ENCODE data around the gene SCML2. TPM values are rescaled to one million over a fixed set of nuclear protein-coding genes. Genes with fewer than 3 reads are reported as not detected.
"Not testable (repeated sequence)": the region's sequence is repeated elsewhere in the genome, so short reads cannot be mapped to it uniquely, and the experiment has no call there.

Gene SCML2
- total RNA-seq, 1 donor from 2014 or later = 1.5 TPM

DNA sequence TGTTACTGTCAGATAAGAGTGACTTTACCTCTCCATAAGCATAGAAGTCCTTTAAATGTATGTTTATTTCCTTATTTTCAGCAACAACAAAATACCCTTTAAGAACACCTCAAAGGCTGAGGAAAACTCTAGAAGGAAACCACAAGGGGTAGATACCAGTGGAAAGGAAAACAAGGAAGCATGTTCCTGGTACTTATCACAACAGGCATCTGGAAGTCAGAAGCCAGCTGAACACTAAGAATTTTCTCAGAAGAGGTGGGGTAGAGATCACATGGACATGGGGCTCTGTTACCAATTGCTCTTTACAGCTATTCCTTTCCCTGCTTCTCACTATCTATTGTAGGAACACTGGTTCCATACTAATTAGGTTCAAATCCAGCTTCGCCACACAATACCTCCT, 82.3 kb downstream of the SCML2 start:
- intact Hi-C loops (cut with micrococcal nuclease) = no loop called here

DNA sequence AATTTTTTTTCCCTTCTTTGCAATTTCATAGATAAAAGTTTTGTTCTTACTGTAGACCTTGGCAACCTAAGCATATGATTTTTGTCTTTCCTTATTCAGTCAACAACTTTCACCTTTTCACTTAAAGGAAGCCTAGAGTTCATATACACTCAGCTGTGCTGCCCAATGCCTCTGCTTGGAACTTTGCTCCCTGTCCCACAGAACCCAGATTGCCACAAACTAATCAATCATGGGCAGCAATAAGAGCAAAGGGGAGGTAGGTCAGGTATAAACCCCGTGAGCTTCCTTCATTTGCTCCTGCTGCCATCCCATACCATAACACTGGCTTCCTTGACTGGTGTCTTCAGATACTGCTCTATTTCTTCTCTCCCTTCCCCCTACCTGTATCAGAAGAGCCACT, 82.8 kb downstream of the SCML2 start:
- intact Hi-C loops (cut with micrococcal nuclease) = no loop called here

DNA sequence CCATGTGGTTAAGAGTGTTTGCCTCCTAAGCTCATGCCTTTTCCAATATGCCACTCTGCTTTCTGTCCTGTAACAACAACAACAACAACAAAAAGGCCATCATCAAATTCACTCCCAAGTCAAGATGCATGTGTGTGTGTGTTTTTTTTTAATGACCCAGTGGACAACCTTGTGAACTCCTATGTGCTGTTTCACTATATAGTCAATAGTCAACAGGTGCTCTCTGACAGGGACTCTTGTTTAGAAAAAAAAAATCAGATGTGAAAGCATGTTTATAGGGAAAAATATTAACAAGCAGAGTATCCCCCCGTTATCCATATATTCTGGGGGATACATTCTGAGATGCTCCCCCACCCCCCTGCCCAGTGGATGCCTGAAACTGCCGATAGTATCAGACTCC, 83.2 kb downstream of the SCML2 start:
- intact Hi-C loops (cut with micrococcal nuclease) = no loop called here

DNA sequence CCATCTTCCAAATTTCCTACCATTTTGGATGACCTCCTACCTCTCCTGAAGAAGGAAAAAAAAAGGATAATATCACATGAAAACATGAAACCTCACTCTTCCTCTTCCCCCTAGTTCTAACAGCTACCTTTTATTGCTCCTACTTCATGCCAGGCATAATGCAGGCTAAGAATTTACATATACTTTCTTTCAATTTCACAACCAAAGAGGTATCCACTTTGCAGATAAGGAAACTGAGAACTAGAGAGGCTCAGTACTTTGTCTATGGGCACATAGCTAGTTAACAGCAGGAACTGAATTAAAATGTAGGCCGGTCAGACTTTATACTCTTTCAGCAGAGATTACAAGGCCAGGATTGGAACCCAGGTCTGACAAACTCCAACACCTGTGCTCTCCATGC, 99.4 kb downstream of the SCML2 start:
- intact Hi-C loops (cut with micrococcal nuclease) = no loop called here

DNA sequence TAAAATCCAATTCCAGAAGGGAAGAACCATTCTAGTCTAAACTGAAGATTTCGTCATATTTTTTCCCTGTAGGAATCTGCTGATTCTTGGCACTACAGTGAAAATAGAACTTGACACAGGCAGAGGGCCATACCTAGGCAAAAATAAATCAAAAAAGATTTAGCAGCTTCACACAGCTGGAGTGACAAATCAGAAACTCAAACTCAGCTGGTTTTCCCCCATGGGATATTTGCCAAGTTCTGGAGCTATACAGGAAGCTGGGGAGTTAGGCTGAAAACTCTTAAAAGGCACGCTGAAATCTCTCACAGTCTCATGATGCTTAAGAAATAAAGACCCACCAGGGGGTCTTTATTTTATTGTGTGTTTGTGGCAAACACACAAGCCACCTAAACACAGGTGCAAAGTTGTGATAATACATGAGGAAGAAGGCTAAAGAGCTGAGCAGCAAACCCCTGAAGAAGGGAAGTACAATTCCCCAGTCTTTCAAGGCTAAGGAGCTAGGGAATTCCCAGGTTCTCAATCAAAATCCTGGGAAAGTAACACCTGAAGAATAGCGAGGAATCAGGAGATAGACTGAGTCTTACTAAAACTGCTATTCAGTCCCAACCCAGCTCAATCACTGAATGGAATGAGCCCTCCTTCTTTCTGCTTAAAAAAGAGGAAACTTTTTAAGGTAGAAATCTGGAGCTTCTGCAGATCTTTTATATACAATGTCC, 101.7 kb downstream of the SCML2 start:
- intact Hi-C loops (cut with micrococcal nuclease) = no loop called here

DNA sequence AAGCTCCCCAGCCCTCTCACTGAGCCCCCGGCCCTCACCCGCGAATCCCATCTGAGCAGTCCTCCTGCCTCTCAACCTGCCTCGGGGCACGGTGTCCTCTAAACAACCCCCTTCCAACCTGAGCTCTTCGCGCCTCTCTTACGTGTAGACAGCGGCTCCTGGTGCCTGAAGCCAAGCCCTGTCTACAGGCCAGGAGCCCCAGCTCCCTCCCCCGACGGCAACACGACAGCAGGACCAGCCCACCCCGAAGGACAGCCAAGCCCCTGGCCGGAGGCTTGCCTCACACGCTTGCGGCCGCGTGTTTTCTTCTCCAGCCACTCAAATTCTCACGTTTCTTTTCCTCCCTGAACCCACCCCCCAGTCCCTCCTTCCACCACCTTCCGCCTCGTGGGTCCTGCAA, 124.8 kb downstream of the SCML2 start:
- intact Hi-C loops (cut with micrococcal nuclease) = not testable (repeated sequence)

DNA sequence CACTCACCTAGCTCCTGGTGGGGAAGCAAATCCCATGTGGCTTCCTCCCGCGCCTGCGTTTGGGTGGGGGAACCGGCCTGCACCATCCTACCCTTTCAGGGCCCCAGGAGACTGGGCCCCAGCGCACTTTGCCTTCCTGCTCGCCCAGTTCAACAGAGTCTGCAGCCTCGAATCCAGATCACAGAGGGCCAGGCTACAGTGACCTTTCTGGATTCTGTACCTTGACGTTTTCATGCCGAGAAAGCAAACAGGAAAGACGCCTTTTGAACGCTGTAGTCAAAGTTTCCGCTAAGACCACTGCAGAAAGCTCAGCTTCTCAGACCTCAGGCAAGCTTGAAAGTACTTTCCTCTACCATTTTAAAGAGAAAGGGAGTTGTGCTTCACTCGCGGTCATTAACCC, 126.4 kb downstream of the SCML2 start:
- intact Hi-C loops (cut with micrococcal nuclease) = no loop called here

DNA sequence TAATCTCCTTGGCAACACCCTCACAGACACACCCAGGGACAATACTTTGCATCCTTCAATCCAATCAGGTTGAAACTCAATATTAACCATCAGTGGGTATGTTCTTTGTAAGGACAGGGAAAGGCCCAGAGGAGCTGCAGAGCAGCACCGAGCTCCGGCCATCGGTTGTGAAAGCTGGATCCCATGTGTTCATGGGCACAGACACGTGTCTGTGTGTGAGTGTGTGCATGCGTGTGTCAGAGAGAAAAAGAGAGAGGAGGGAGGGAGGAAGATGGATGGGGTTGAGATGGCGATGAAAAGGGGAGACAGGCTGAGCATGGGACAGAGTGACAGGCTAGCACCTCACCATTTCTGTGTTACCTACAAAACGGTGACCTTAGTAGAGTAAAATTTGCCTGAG, 127.0 kb downstream of the SCML2 start:
- intact Hi-C loops (cut with micrococcal nuclease) = no loop called here

DNA sequence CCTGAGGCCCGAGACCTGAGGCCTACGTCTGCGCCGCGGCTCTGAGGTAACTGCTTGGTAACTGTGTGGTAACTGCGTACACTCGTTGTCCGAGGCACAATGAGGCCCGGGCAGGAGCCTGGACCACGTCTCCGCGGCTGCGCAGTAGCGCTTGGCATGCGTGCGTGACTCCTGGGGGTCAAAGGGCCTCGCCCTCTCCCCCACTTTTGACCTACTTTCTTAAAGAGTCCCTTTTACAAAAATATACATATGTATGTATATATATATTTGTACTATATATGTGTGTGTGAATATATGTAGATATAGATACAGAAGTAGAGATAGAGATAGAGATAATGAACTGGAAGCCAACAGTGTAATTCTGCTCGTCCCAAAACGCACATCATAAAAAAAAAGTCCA, 133.7 kb downstream of the SCML2 start, which contains the start of gene BEND2:
Gene BEND2 (minus strand): TSS at position 101 of the 400 bp plus-strand sequence. CDS start 136 bp downstream, outside the sequence.
- intact Hi-C loops (cut with micrococcal nuclease) = no loop called here

DNA sequence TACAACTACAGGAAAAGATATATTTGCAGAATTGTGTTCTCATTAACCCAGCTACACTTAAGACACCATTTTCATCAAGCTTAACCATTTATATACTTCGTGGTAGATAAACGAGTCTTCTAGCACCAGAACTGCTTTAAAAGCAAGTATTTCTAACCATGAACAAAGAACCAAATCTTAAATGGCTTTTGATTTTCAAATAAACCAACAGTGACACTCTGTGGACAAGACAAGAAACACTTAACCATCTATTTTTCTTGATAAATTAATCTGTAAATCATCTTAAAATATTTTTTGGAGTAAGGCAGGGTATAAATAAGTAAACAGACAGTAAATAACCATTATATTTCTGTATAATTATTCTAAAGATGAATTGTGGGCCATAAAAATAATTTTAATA, 144.0 kb downstream of the SCML2 start:
- intact Hi-C loops (cut with micrococcal nuclease) = no loop called here

DNA sequence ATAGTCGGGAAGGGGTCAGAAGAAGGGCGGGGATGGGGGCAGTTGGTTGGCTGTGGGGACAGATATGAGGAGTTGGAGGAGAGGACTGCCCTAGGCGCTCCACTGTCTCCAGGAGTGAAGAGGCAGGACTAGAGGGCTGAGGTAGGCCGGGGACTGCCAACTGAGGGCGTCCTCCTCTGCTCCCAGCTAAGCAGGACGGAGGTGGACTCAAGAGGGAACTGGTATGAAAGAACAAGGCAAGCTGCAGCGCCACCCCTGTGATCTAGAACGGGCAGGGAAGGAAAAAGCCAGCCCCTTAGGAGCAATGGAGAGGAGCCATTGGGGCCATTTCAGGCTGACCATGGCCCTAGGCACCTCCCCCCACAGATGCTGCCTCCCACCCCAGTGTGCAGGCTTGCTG, 147.8 kb downstream of the SCML2 start:
- intact Hi-C loops (cut with micrococcal nuclease) = no loop called here

DNA sequence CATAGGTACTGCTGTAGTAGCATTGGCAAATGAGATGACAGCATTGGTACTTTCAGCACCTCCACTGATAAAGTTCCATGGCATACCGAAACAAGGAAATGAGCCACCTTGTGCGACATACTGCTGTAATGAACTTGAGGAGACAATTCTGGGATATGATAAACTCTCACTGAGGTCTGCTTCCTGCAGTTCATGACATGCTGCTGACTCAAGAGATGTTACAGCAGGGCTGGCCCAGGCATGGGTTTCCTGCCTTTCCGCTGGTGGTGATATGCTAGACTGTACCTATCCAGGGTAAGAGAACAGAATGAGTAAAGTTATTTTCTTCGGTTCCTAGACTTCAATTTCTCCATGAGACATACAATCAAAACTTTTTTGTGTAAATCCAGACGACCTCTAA, 150.9 kb downstream of the SCML2 start:
- intact Hi-C loops (cut with micrococcal nuclease) = no loop called here

DNA sequence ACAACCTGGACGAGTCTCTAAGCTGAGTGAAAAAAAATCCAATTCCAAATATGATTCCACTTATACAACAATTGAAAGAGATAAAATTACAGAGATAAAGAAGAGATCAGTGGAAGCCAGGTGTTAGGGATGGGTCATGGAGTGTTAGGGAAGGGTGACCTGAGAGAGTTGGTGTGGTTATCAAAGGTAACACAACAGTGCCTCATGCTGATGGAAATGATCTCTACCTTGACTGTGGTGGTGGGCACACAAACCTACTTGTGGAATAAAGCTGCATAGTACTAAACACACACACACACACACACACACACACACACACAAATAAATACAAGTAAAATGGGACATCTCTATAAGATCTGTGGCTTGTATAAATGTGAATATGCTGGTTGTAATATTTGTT, 159.8 kb downstream of the SCML2 start:
- intact Hi-C loops (cut with micrococcal nuclease) = no loop called here

Other genes starting within 250 kb of the SCML2 start
- gene BEND2, start 133.8 kb downstream of the SCML2 start, total RNA-seq = not detected in 2 replicates
- 0.68 and 1.2 TPM in 2 replicates for gene CDKL5, start 70.9 kb upstream of the SCML2 start, total RNA-seq

Data from T-helper 1 cell treated with Interleukin-12 subunit alpha and Interleukin-12 subunit beta and Interleukin-4 antibody, amounts not matched to agents 30 ng/mL and 1 ng/mL, for 36 hours (primary cell).